ENCODE measurements around the gene VIPR1. TPM values are rescaled to one million over a fixed set of nuclear protein-coding genes. Genes with fewer than 3 reads are reported as not detected.

Gene VIPR1
- polyA plus RNA-seq, 1 of the 3 experiments (the other 2 are of a cell fraction) = not detected

- Histone ChIP-seq H3K27ac (ENCODE audit: low read depth in 2 of 2, low read length in 1 of 2) (no peak overlapping the region), H3K4me3 (ENCODE audit: low read depth in 2 of 2, low read length in 1 of 2) (no peak overlapping the region), H3K36me3 (replicated peaks in 1 of 2; ENCODE audit: control insufficient read depth in 1 of 2, insufficient read depth in 2 of 2, low read length in 1 of 2) (no peaks in the 10 kb centered on the region), H4K20me1 (ENCODE audit: insufficient read depth) (no peaks in the 10 kb centered on the region), H3K27me3 (ENCODE audit: insufficient read depth) (peaks cover 3% of the 10 kb centered on the region; the same call in 1 of the 2 replicates), H3F3A (replicated peaks; ENCODE audit: insufficient read depth) (no peaks in the 10 kb centered on the region), H2AFZ (ENCODE audit: low read depth) (no peak overlapping the region), H3K9ac (no peak overlapping the region), H3K4me1 (ENCODE audit: control insufficient read depth in 1 of 2, insufficient read depth in 2 of 2, low read depth in 1 of 2, low read length in 1 of 2) (no peaks in the 10 kb centered on the region), H3K4me2 (no peak overlapping the region), H3K9me2 (no peaks in the 10 kb centered on the region), H3K79me2 (ENCODE audit: insufficient read depth) (no peaks in the 10 kb centered on the region), H3K9me3 (no peaks in the 10 kb centered on the region)
- TF ChIP-seq RAD21 (IDR thresholded peaks at IDR 0.05; ENCODE audit: low read length) (no peak), FOXJ3 (CRISPR knock-in tag; IDR thresholded peaks at IDR 0.05) (no peak), PBX3 (IDR thresholded peaks at IDR 0.05) (no peak), NRF1 (IDR thresholded peaks at IDR 0.05; ENCODE audit: low read depth, low read length) (no peak), RCOR1 (IDR thresholded peaks at IDR 0.05; ENCODE audit: low read length) (no peak), IRF3 (IDR thresholded peaks at IDR 0.05; ENCODE audit: low read depth, low read length) (no peak), CHD2 (IDR thresholded peaks at IDR 0.05; ENCODE audit: low read length, partially characterized antibody) (no peak), CTCF (IDR thresholded peaks at IDR 0.05) (no peak), JUND (IDR thresholded peaks at IDR 0.05) (no peak), USF1 (IDR thresholded peaks at IDR 0.05; ENCODE audit: borderline replicate concordance, low read depth) (no peak), EP300 (IDR thresholded peaks at IDR 0.05; ENCODE audit: borderline replicate concordance in 1 of 2, low read depth in 1 of 2, low read length in 1 of 2) (no peak), SMC3 (IDR thresholded peaks at IDR 0.05; ENCODE audit: low read depth, low read length) (no peak), REST (IDR thresholded peaks at IDR 0.05; ENCODE audit: low read depth, low read length) (no peak), ELF1 (IDR thresholded peaks at IDR 0.05) (no peak), MXI1 (IDR thresholded peaks at IDR 0.05; ENCODE audit: low read depth, low read length) (no peak), GABPA (IDR thresholded peaks at IDR 0.05; ENCODE audit: low read depth) (no peak), TEAD4 (IDR thresholded peaks at IDR 0.05; ENCODE audit: borderline replicate concordance, insufficient read depth) (no peak), MEF2A (IDR thresholded peaks at IDR 0.05; ENCODE audit: borderline replicate concordance, low read depth) (no peak)
- POLR2A ChIA-PET = no interaction called here
- CTCF ChIA-PET = interaction anchor here (1.1 kb wide), 1 partner anchor 38 kb away, joined by 3 read pairs; no protein-coding TSS in a partner anchor
- 7% methylated on average over 3 of the region's 3 CpGs for WGBS (ENCODE audit: low lambda C conversion rate)
- DNase-seq = no peak
These were observed 6.7 kb downstream of the VIPR1 start for GRCh38 chr3:42509111-42509510.

Measured in SK-N-SH (cell line).